ENCODE measurements around the gene MLX. TPM values are rescaled to one million over a fixed set of nuclear protein-coding genes. Genes with fewer than 3 reads are reported as not detected.
"Not testable (repeated sequence)": the region's sequence is repeated elsewhere in the genome, so short reads cannot be mapped to it uniquely, and the experiment has no call there.

MLX gene
- total RNA-seq, 2 experiments from 2014 or later: 29.2 to 32.1 TPM

- Mint-ChIP-seq H3K4me1 (ENCODE audit: low read depth) (peaks cover 8% of the 10 kb centered on the region), H3K4me3 (no peak overlapping the region), H3K27me3 (no peaks in the 10 kb centered on the region), H3K9me3 (no peaks in the 10 kb centered on the region), H3K36me3 (ENCODE audit: low read depth) (peaks cover 47% of the 10 kb centered on the region), H3K27ac (no peak overlapping the region)
- ChIA-PET POLR2A (no interaction called here), CTCF (interaction anchor here (0.7 kb wide), 1 partner anchor 13 kb away, joined by 3 read pairs; no protein-coding TSS in a partner anchor)
- no peaks in the 10 kb centered on the region for H3K9me3 ChIP-seq (ENCODE audit: control insufficient read depth in 1 of 2, insufficient read depth in 1 of 2, low read length in 2 of 2)
- H3K4me1 ChIP-seq (ENCODE audit: insufficient read depth, low read length): peaks cover 19% of the 10 kb centered on the region
- no peak for ATAC-seq (ENCODE audit: poor library complexity)
- no peak overlapping the region for H3K4me3 ChIP-seq (ENCODE audit: low read length)
- H3K27ac ChIP-seq (ENCODE audit: low read depth in 1 of 2, low read length in 2 of 2): no peak overlapping the region
- H3K27me3 ChIP-seq (ENCODE audit: control insufficient read depth in 1 of 2, insufficient read depth in 2 of 2, low read length in 2 of 2): no peaks in the 10 kb centered on the region
- no peak for DNase-seq
- intact Hi-C loops (cut with DNase I, micrococcal nuclease): no loop called here
- TF ChIP-seq, protein P1, sequence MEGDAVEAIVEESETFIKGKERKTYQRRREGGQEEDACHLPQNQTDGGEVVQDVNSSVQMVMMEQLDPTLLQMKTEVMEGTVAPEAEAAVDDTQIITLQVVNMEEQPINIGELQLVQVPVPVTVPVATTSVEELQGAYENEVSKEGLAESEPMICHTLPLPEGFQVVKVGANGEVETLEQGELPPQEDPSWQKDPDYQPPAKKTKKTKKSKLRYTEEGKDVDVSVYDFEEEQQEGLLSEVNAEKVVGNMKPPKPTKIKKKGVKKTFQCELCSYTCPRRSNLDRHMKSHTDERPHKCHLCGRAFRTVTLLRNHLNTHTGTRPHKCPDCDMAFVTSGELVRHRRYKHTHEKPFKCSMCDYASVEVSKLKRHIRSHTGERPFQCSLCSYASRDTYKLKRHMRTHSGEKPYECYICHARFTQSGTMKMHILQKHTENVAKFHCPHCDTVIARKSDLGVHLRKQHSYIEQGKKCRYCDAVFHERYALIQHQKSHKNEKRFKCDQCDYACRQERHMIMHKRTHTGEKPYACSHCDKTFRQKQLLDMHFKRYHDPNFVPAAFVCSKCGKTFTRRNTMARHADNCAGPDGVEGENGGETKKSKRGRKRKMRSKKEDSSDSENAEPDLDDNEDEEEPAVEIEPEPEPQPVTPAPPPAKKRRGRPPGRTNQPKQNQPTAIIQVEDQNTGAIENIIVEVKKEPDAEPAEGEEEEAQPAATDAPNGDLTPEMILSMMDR (IDR thresholded peaks at IDR 0.05): no peak
- peaks cover 33% of the 10 kb centered on the region for H3K36me3 ChIP-seq (ENCODE audit: insufficient read depth, low read length)
Observed at GRCh38 chr17:42613699-42614295, 46.9 kb downstream of the MLX start.

GRCh38 chr17:42617956-42618431 lies 51.1 kb downstream of the MLX start:
- H3K4me1 Mint-ChIP-seq (ENCODE audit: low read depth): no peaks in the 10 kb centered on the region
- no peak overlapping the region for H3K27ac Mint-ChIP-seq
- ATAC-seq (ENCODE audit: poor library complexity): no peak
- TF ChIP-seq, protein P1 (IDR thresholded peaks at IDR 0.05): no peak
- peaks cover 23% of the 10 kb centered on the region for H3K36me3 ChIP-seq (ENCODE audit: insufficient read depth, low read length)
- H3K4me3 ChIP-seq (ENCODE audit: low read length): no peak overlapping the region
- H3K36me3 Mint-ChIP-seq (ENCODE audit: low read depth): peaks cover 26% of the 10 kb centered on the region
- no peaks in the 10 kb centered on the region for H3K9me3 Mint-ChIP-seq
- H3K4me3 Mint-ChIP-seq: no peak overlapping the region
- H3K27me3 Mint-ChIP-seq: no peaks in the 10 kb centered on the region
- CTCF ChIA-PET: interaction anchor here (1.7 kb wide), 1 partner anchor 40 kb away, joined by 4 read pairs; no protein-coding TSS in a partner anchor
- intact Hi-C loops (cut with DNase I, micrococcal nuclease): no loop called here
- POLR2A ChIA-PET: interaction anchor here (0.6 to 1.2 kb wide), 2 partner anchors 9 to 82 kb away, joined by 3 to 4 read pairs; partner anchors contain the start of genes NAGLU, RETREG3 and TUBG1
- H3K27ac ChIP-seq (ENCODE audit: low read depth in 1 of 2, low read length in 2 of 2): no peak overlapping the region
- DNase-seq: no peak
- H3K4me1 ChIP-seq (ENCODE audit: insufficient read depth, low read length): peaks cover 8% of the 10 kb centered on the region
- H3K27me3 ChIP-seq (ENCODE audit: control insufficient read depth in 1 of 2, insufficient read depth in 2 of 2, low read length in 2 of 2): no peaks in the 10 kb centered on the region
- H3K9me3 ChIP-seq (ENCODE audit: control insufficient read depth in 1 of 2, insufficient read depth in 1 of 2, low read length in 2 of 2): no peaks in the 10 kb centered on the region

DNA sequence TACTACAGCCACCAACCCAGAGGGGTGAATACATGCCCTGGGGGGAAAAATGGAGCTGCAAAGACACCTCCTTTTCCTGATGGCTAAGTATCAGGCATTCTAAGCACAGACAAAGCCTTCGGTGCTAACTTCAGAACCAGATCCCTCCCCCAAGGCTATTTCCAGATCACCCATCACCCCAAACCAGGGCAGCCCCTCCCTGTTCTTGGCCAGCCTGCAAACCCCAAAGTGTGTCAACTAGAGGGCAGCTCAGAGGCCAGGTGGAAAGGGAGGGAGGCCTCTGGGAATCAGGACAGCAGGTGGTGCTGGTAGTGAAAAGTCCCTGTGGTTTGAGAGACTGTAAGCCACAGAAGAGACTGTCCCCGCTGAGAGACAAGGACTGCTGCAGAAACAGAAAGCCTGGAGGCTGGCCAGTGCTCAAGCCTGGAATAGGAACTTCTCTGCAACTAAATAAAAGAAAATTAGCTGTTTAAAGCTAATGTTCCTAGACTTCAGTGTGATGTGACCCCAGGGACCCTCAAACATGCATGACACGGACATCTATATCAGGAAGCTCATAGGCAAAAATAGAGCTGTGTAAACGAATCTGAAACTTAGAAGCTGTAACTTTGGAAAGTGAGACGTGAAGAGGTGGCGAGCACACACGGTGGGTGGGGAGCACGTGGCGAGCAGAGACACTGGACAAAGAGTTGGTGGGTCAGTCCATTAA lies 51.7 kb downstream of the MLX start:
- no peaks in the 10 kb centered on the region for H3K4me1 Mint-ChIP-seq (ENCODE audit: low read depth)
- Histone ChIP-seq H3K4me1 (ENCODE audit: insufficient read depth, low read length) (peaks cover 8% of the 10 kb centered on the region), H3K4me3 (ENCODE audit: low read length) (no peak overlapping the region), H3K9me3 (ENCODE audit: control insufficient read depth in 1 of 2, insufficient read depth in 1 of 2, low read length in 2 of 2) (no peaks in the 10 kb centered on the region), H3K27ac (ENCODE audit: low read depth in 1 of 2, low read length in 2 of 2) (no peak overlapping the region), H3K36me3 (ENCODE audit: insufficient read depth, low read length) (peaks cover 17% of the 10 kb centered on the region), H3K27me3 (ENCODE audit: control insufficient read depth in 1 of 2, insufficient read depth in 2 of 2, low read length in 2 of 2) (no peaks in the 10 kb centered on the region)
- ChIA-PET POLR2A (interaction anchor here (1.2 kb wide), 1 partner anchor 9 kb away, joined by 3 read pairs; the partner anchor contains the start of genes RETREG3 and TUBG1), CTCF (no interaction called here)
- ATAC-seq (ENCODE audit: poor library complexity) (no peak), DNase-seq (peak in 2 of 14 experiments; percentile 15 to 40)
- H3K4me3 Mint-ChIP-seq: no peak overlapping the region
- no peak overlapping the region for H3K27ac Mint-ChIP-seq
- no peaks in the 10 kb centered on the region for H3K9me3 Mint-ChIP-seq
- intact Hi-C loops (cut with DNase I, micrococcal nuclease): no loop called here
- TF ChIP-seq, protein P1 (IDR thresholded peaks at IDR 0.05): no peak
- peaks cover 23% of the 10 kb centered on the region for H3K36me3 Mint-ChIP-seq (ENCODE audit: low read depth)
- no peaks in the 10 kb centered on the region for H3K27me3 Mint-ChIP-seq

- H3K27ac ChIP-seq (ENCODE audit: low read depth in 1 of 2, low read length in 2 of 2); H3K27me3 ChIP-seq (ENCODE audit: control insufficient read depth in 1 of 2, insufficient read depth in 2 of 2, low read length in 2 of 2); H3K27me3 Mint-ChIP-seq; H3K9me3 ChIP-seq (ENCODE audit: control insufficient read depth in 1 of 2, insufficient read depth in 1 of 2, low read length in 2 of 2); H3K36me3 ChIP-seq (ENCODE audit: insufficient read depth, low read length); H3K9me3 Mint-ChIP-seq; H3K36me3 Mint-ChIP-seq (ENCODE audit: low read depth); H3K4me3 ChIP-seq (ENCODE audit: low read length); H3K4me3 Mint-ChIP-seq; ATAC-seq (ENCODE audit: poor library complexity); H3K4me1 Mint-ChIP-seq (ENCODE audit: low read depth); POLR2A ChIA-PET; intact Hi-C loops (cut with DNase I, micrococcal nuclease); H3K4me1 ChIP-seq (ENCODE audit: insufficient read depth, low read length); DNase-seq; H3K27ac Mint-ChIP-seq: not testable (repeated sequence)
- CTCF ChIA-PET: interaction anchor here (1.3 kb wide), 1 partner anchor 58 kb away, joined by 3 read pairs; no protein-coding TSS in a partner anchor
Observed at GRCh38 chr17:42621987-42622386, 55.1 kb downstream of the MLX start.
